B cell (primary cell): ENCODE measurements around the gene NANS. TPM values are rescaled to one million over a fixed set of nuclear protein-coding genes. Genes with fewer than 3 reads are reported as not detected.

ENCODE experiments used
- ATAC-seq: fragments of 200-7000 bp; cut with Tn5 transposase; one replicate; pipeline ENCODE4 v1.10.0; 2021; ENCODE audit warnings: low read depth, mild to moderate bottlenecking, moderate number of reproducible peaks, moderate library complexity
- CTCF ChIA-PET: fragments of 350-600 bp; sonication (Branson Sonifier 250); formaldehyde crosslinking; loops from one replicate; lab custom pipeline; 2021; ENCODE audit warnings: antibody characterized with exemption, inconsistent platforms; lab: Charles Lee
- POLR2A ChIA-PET: fragments of 350-600 bp; sonication (Branson Sonifier 250); formaldehyde crosslinking; loops from one replicate; lab custom pipeline; 2021; ENCODE audit warnings: antibody characterized with exemption; lab: Charles Lee
- DNase-seq: peaks from one replicate; pipeline ENCODE4 v3.0.0; 2013
- H2AFZ ChIP-seq: 2 replicates; pipeline ENCODE4 v1.6.1; 2012; ENCODE audit warnings: mild to moderate bottlenecking, low read depth, low read length; ENCODE audit not compliant: insufficient read depth, poor library complexity, severe bottlenecking
- H3K27ac ChIP-seq, 2 donors: 1 replicate in 1 of 2; 2 replicates in 1 of 2; pipeline ENCODE4 v1.5.1; 2012 to 2013; ENCODE audit warnings: low read length in 2 of 2, mild to moderate bottlenecking in 2 of 2, moderate library complexity in 1 of 2
- H3K27me3 ChIP-seq, 4 experiments: fragments of 200-600 bp in 1 of 4; sonication (generic) in 1 of 4; replicated peaks in 1 of 4; 1 replicate in 2 of 4; 2 replicates in 2 of 4; pipeline versions ENCODE4 v1.6.1 to v1.7.0; 2013 to 2016; ENCODE audit warnings: low read length in 3 of 4, mild to moderate bottlenecking in 2 of 4, mixed read lengths in 1 of 4, moderate library complexity in 1 of 4; ENCODE audit not compliant: insufficient read depth in 4 of 4, control insufficient read depth in 3 of 4; ENCODE audit errors: control extremely low read depth in 1 of 4
- H3K36me3 ChIP-seq, 2 experiments: replicated peaks in 1 of 2; 1 replicate in 1 of 2; 2 replicates in 1 of 2; pipeline versions ENCODE4 v1.6.1 to v1.7.1; 2013; ENCODE audit warnings: low read length in 1 of 2; ENCODE audit not compliant: insufficient read depth in 2 of 2, control insufficient read depth in 1 of 2; ENCODE audit errors: control extremely low read depth in 1 of 2, extremely low read depth in 1 of 2
- H3K4me1 ChIP-seq, 2 donors: fragments of 200-600 bp in 1 of 2; sonication (generic) in 1 of 2; 1 replicate in 1 of 2; 2 replicates in 1 of 2; pipeline versions ENCODE4 v1.5.1 to v1.6.1; 2013 to 2017; ENCODE audit warnings: low read length in 2 of 2; ENCODE audit not compliant: control insufficient read depth in 2 of 2, insufficient read depth in 2 of 2
- H3K4me2 ChIP-seq: replicated peaks from 2 replicates; pipeline ENCODE3; 2012; ENCODE audit warnings: mild to moderate bottlenecking, low read depth, low read length; ENCODE audit not compliant: poor library complexity, severe bottlenecking
- H3K4me3 ChIP-seq, 5 experiments: fragments of 200-600 bp in 1 of 5; sonication (generic) in 1 of 5; 1 replicate in 3 of 5; 2 replicates in 2 of 5; pipeline versions ENCODE4 v1.5.1 to v1.7.0; 2011 to 2016; ENCODE audit warnings: low read length in 4 of 5, mild to moderate bottlenecking in 4 of 5, low read depth in 2 of 5, control low read depth in 1 of 5, moderate library complexity in 1 of 5; ENCODE audit not compliant: insufficient read depth in 1 of 5; ENCODE audit errors: control extremely low read depth in 1 of 5, extremely low read depth in 1 of 5
- H3K79me2 ChIP-seq: fragments of 200-600 bp; sonication (generic); one replicate; pipeline ENCODE4 v1.6.0; 2016; ENCODE audit warnings: low read length; ENCODE audit not compliant: control insufficient read depth, insufficient read depth
- H3K9ac ChIP-seq: fragments of 200-600 bp; sonication (generic); 2 replicates; pipeline ENCODE4 v1.6.1; 2017; ENCODE audit warnings: mild to moderate bottlenecking, low read length, moderate library complexity
- H3K9me3 ChIP-seq, 3 donors: one replicate each; pipeline versions ENCODE4 v1.6.1 to v1.7.1; 2013; ENCODE audit warnings: low read length in 2 of 3; ENCODE audit not compliant: control insufficient read depth in 2 of 3, insufficient read depth in 1 of 3; ENCODE audit errors: control extremely low read depth in 1 of 3
- H4K20me1 ChIP-seq: 2 replicates; pipeline ENCODE4 v1.6.0; 2012; ENCODE audit warnings: mild to moderate bottlenecking, low read length; ENCODE audit not compliant: insufficient read depth, control insufficient read depth, poor library complexity, severe bottlenecking
- H3K27ac Mint-ChIP-seq: one replicate; pipeline ENCODE4 v1.8.0; 2021; ENCODE audit warnings: mixed read lengths
- H3K27me3 Mint-ChIP-seq: one replicate; pipeline ENCODE4 v1.8.0; 2021; ENCODE audit warnings: mixed read lengths
- H3K4me1 Mint-ChIP-seq: one replicate; pipeline ENCODE4 v1.8.0; 2021; ENCODE audit warnings: mixed read lengths
- H3K4me3 Mint-ChIP-seq: one replicate; pipeline ENCODE4 v1.8.0; 2021; ENCODE audit warnings: mixed read lengths
- H3K9me3 Mint-ChIP-seq: one replicate; pipeline ENCODE4 v1.8.0; 2022; ENCODE audit warnings: mixed read lengths; ENCODE audit not compliant: insufficient read depth
- CTCF ChIP-seq: fragments of 200-600 bp; IDR thresholded peaks from one replicate; pipeline ENCODE4 v1.8.0; 2022; ENCODE audit warnings: antibody characterized with exemption, mild to moderate bottlenecking
- EZH2 ChIP-seq: IDR thresholded peaks from 2 replicates; pipeline ENCODE4 v1.6.1; 2012; ENCODE audit warnings: borderline replicate concordance, low read depth, mild to moderate bottlenecking, moderate library complexity, low read length; ENCODE audit not compliant: insufficient read depth, poor library complexity, severe bottlenecking
- WGBS: methylation state at CpG from one replicate; pipeline ENCODE4 v1.1.5; 2013; ENCODE audit warnings: missing lambda C conversion rate; ENCODE audit not compliant: insufficient coverage; 5-methylcytosine and 5-hydroxymethylcytosine counted together
- intact Hi-C: fragments of 100-400 bp; cut with micrococcal nuclease; formaldehyde crosslinking; loops from one replicate; pipeline ENCODE4 v1.10.0; 2022
- polyA plus RNA-seq: library from polyadenylated mRNA; depleted of rRNA; stranded (reverse); fragments of >200 nt; gene quantifications from 2 replicates; pipeline ENCODE4 v1.2.3, GENCODE V29; 2012
- total RNA-seq, 2 donors: library from RNA; stranded (reverse); fragments of 120-200 nt in 1 of 2; gene quantifications; 1 replicate in 1 of 2; 2 replicates in 1 of 2; pipeline versions ENCODE4 v1.2.3 to v1.2.4, GENCODE V29; 2013 to 2022

NANS gene
- total and polyA plus RNA-seq, 2 donors (not counting 1 experiment from before 2014, with no cell fraction given): 14.2 to 14.9 TPM

GRCh38 chr9:98039607-98040017 is 16.9 kb upstream of the NANS start:
- H3K4me2 ChIP-seq: peak overlapping the region; percentile 38
- no peak overlapping the region for H3K27ac ChIP-seq
- peaks cover 4% of the 10 kb centered on the region for H3K79me2 ChIP-seq
- 78% methylated on average over 8 of the region's 10 CpGs for WGBS
- ATAC-seq (no peak), DNase-seq (no peak)
- Mint-ChIP-seq H3K9me3 (no peaks in the 10 kb centered on the region), H3K4me1 (peaks cover 41% of the 10 kb centered on the region), H3K27ac (peak overlapping the region; percentile 52), H3K4me3 (peak overlapping the region; percentile 85), H3K27me3 (no peaks in the 10 kb centered on the region)
- no peaks in the 10 kb centered on the region for H4K20me1 ChIP-seq
- H3K9me3 ChIP-seq: peaks cover 0 to 10% (median 0%) of the 10 kb centered on the region in 3 donors
- CTCF ChIA-PET: interaction anchor here (0.7 to 2.4 kb wide), 5 partner anchors 8 to 117 kb away, joined by 3 to 19 read pairs (median 4); partner anchors contain the start of gene TRMO
- H3K4me3 ChIP-seq: peak overlapping the region in 2 of 5 experiments; percentile 8 to 23
- no peaks in the 10 kb centered on the region for H3K27me3 ChIP-seq
- H3K4me1 ChIP-seq: peaks cover 22 to 40% of the 10 kb centered on the region in 2 donors
- POLR2A ChIA-PET: no interaction called here
- TF ChIP-seq EZH2 (no peak), CTCF (no peak)
- H3K9ac ChIP-seq: no peak overlapping the region
- peak overlapping the region; percentile 19 for H2AFZ ChIP-seq
- no peaks in the 10 kb centered on the region for H3K36me3 ChIP-seq
- intact Hi-C loops: loop anchor here (1.0 kb wide), 1 partner anchor 116 kb away; no protein-coding TSS in a partner anchor

- peaks cover 22 to 42% of the 10 kb centered on the region in 2 donors for H3K4me1 ChIP-seq
- H3K9me3 ChIP-seq: peaks cover 0 to 14% (median 0%) of the 10 kb centered on the region in 3 donors
- H3K4me2 ChIP-seq: peak overlapping the region; percentile 38
- 87% methylated on average over 6 of the region's 6 CpGs for WGBS
- no peaks in the 10 kb centered on the region for H3K27me3 ChIP-seq
- CTCF ChIA-PET: interaction anchor here (0.8 to 2.4 kb wide), 4 partner anchors 8 to 118 kb away, joined by 3 to 19 read pairs (median 4); partner anchors contain the start of gene TRMO
- H3K4me1 Mint-ChIP-seq: peaks cover 39% of the 10 kb centered on the region
- H3K4me3 ChIP-seq: no peak overlapping the region
- peaks cover 10% of the 10 kb centered on the region for H3K79me2 ChIP-seq
- no peaks in the 10 kb centered on the region for H4K20me1 ChIP-seq
- peak overlapping the region; percentile 85 for H3K4me3 Mint-ChIP-seq
- no peak for DNase-seq
- no peaks in the 10 kb centered on the region for H3K27me3 Mint-ChIP-seq
- no peak for ATAC-seq
- no peaks in the 10 kb centered on the region for H3K36me3 ChIP-seq
- peak overlapping the region; percentile 52 for H3K27ac Mint-ChIP-seq
- H2AFZ ChIP-seq: no peak overlapping the region
- H3K9ac ChIP-seq: no peak overlapping the region
- no peak overlapping the region for H3K27ac ChIP-seq
- H3K9me3 Mint-ChIP-seq: peaks cover 3% of the 10 kb centered on the region
- TF ChIP-seq EZH2 (no peak), CTCF (no peak)
- POLR2A ChIA-PET: no interaction called here
- intact Hi-C loops: no loop called here
Observed at GRCh38 chr9:98040212-98040611, 16.3 kb upstream of the NANS start.
